KMS-11 (cell line): ENCODE results near the gene RNU2-63P.
"Not testable (repeated sequence)": the region's sequence is repeated elsewhere in the genome, so short reads cannot be mapped to it uniquely, and the experiment has no call there.

Experiments
- H2AFZ ChIP-seq: fragments of 200-600 bp; sonication (generic); 2 replicates; pipeline ENCODE4 v1.6.1; 2016; ENCODE audit warnings: antibody characterized with exemption, mixed run types, low read depth
- H3K27ac ChIP-seq: fragments of 200-600 bp; sonication (generic); 2 replicates; pipeline ENCODE4 v1.6.1; 2016; ENCODE audit warnings: mild to moderate bottlenecking, mixed run types
- H3K27me3 ChIP-seq: fragments of 200-600 bp; sonication (generic); 2 replicates; pipeline ENCODE4 v1.6.1; 2017; ENCODE audit warnings: mild to moderate bottlenecking, low read depth, mixed run types, moderate library complexity; ENCODE audit not compliant: insufficient read depth
- H3K36me3 ChIP-seq: fragments of 200-600 bp; sonication (generic); 2 replicates; pipeline ENCODE4 v1.6.1; 2017; ENCODE audit warnings: mild to moderate bottlenecking, mixed run types; ENCODE audit not compliant: insufficient read depth
- H3K4me1 ChIP-seq: fragments of 200-600 bp; sonication (generic); 2 replicates; pipeline ENCODE4 v1.6.1; 2016; ENCODE audit warnings: mild to moderate bottlenecking, low read depth, mixed run types; ENCODE audit not compliant: poor library complexity, severe bottlenecking
- H3K4me2 ChIP-seq: fragments of 200-600 bp; sonication (generic); 2 replicates; pipeline ENCODE4 v1.7.0; 2016; ENCODE audit warnings: mild to moderate bottlenecking, mixed run types
- H3K4me3 ChIP-seq: fragments of 200-600 bp; sonication (generic); IDR thresholded peaks from 2 replicates; pipeline ENCODE4 v1.6.1; 2017; ENCODE audit warnings: low read depth, low read length, mixed read lengths; ENCODE audit not compliant: insufficient read depth
- H3K79me2 ChIP-seq: fragments of 200-600 bp; sonication (generic); 2 replicates; pipeline ENCODE4 v1.6.1; 2016; ENCODE audit warnings: low read depth, mixed run types; ENCODE audit not compliant: insufficient read depth
- H3K9ac ChIP-seq: fragments of 200-600 bp; sonication (generic); 2 replicates; pipeline ENCODE4 v1.6.1; 2016; ENCODE audit warnings: mild to moderate bottlenecking, mixed run types
- H4K20me1 ChIP-seq: fragments of 200-600 bp; sonication (generic); 2 replicates; pipeline ENCODE4 v1.6.1; 2016; ENCODE audit warnings: mild to moderate bottlenecking, mixed run types; ENCODE audit not compliant: insufficient read depth
- CTCF ChIP-seq: fragments of 200-600 bp; sonication (generic); conservative IDR thresholded peaks from 2 replicates; pipeline ENCODE4 v1.6.1; 2017; ENCODE audit warnings: low read depth, mild to moderate bottlenecking, antibody characterized with exemption, low read length, moderate library complexity, mixed read lengths

Gene RNU2-63P

GRCh38 chr2:88048541-88048940 is 32.2 kb upstream of the RNU2-63P start:
- H3K36me3 ChIP-seq: no peaks in the 10 kb centered on the region
- no peak overlapping the region for H3K9ac ChIP-seq
- no peaks in the 10 kb centered on the region for H3K27me3 ChIP-seq
- no peak overlapping the region for H2AFZ ChIP-seq
- H3K79me2 ChIP-seq: peaks cover under 1% of the 10 kb centered on the region; the same call in 1 of the 2 replicates
- no peak overlapping the region for H3K4me2 ChIP-seq
- no peak for TF ChIP-seq CTCF
- H3K4me1 ChIP-seq: peaks cover 6% of the 10 kb centered on the region
- no peak overlapping the region for H3K27ac ChIP-seq
- no peaks in the 10 kb centered on the region for H4K20me1 ChIP-seq
- no peak overlapping the region for H3K4me3 ChIP-seq

GRCh38 chr2:88045561-88045960 is 29.2 kb upstream of the RNU2-63P start:
- H3K36me3 ChIP-seq: not testable (repeated sequence)

GRCh38 chr2:88042476-88042875 is 26.1 kb upstream of the RNU2-63P start:
- H3K4me1 ChIP-seq: no peaks in the 10 kb centered on the region
- no peak overlapping the region for H3K9ac ChIP-seq
- no peak overlapping the region for H2AFZ ChIP-seq
- no peaks in the 10 kb centered on the region for H3K27me3 ChIP-seq
- no peak overlapping the region for H3K27ac ChIP-seq
- no peaks in the 10 kb centered on the region for H3K36me3 ChIP-seq
- H4K20me1 ChIP-seq: no peaks in the 10 kb centered on the region
- H3K4me2 ChIP-seq: no peak overlapping the region
- no peak for TF ChIP-seq CTCF
- no peak overlapping the region for H3K4me3 ChIP-seq
- H3K79me2 ChIP-seq: no peaks in the 10 kb centered on the region

More at GRCh38 chr2:88045561-88045960, 29.2 kb upstream of the RNU2-63P start:
- not testable (repeated sequence) for H2AFZ ChIP-seq, H3K4me3 ChIP-seq, H3K27ac ChIP-seq, H4K20me1 ChIP-seq, H3K4me2 ChIP-seq, H3K27me3 ChIP-seq, H3K4me1 ChIP-seq, H3K9ac ChIP-seq, H3K79me2 ChIP-seq

GRCh38 chr2:88038263-88039105 is 22.1 kb upstream of the RNU2-63P start:
- Histone ChIP-seq H3K4me1 (no peaks in the 10 kb centered on the region), H3K27ac (no peak overlapping the region), H4K20me1 (no peaks in the 10 kb centered on the region), H3K36me3 (peaks cover 3% of the 10 kb centered on the region; the same call in 1 of the 2 replicates), H3K79me2 (no peaks in the 10 kb centered on the region), H3K4me3 (no peak overlapping the region), H3K4me2 (no peak overlapping the region), H3K9ac (no peak overlapping the region), H3K27me3 (no peaks in the 10 kb centered on the region), H2AFZ (no peak overlapping the region)
- no peak for TF ChIP-seq CTCF

- Histone ChIP-seq H4K20me1 (no peaks in the 10 kb centered on the region), H3K27me3 (no peaks in the 10 kb centered on the region), H3K4me3 (no peak overlapping the region), H3K9ac (no peak overlapping the region), H3K79me2 (no peaks in the 10 kb centered on the region), H2AFZ (no peak overlapping the region), H3K27ac (no peak overlapping the region), H3K4me2 (no peak overlapping the region), H3K4me1 (no peaks in the 10 kb centered on the region), H3K36me3 (peaks cover 3% of the 10 kb centered on the region; the same call in 1 of the 2 replicates)
- TF ChIP-seq CTCF: no peak
Observed at GRCh38 chr2:88036606-88037005, 20.3 kb upstream of the RNU2-63P start.
